ENCODE results near the gene ACTN4.

Gene ACTN4

DNA sequence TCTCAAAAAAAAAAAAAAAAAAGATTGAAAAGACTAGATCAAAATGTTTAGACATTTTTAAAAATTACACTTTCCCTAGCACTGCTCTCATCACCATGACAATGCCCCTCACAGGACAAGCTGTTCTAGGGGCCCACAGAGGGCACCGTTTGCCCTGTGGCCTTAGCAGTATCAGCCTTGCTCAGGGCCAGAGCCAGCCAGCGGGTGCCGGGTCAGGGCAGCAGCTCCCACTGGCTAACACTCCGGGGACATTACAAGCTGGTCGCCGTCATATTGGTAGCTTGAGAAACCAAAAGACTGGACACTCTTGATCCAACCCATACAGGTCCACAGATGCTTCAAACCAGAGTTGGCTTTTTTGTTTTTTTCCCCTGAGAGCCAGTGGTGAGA lies 78.8 kb downstream of the ACTN4 start:
- DNase-seq = no peak

DNA sequence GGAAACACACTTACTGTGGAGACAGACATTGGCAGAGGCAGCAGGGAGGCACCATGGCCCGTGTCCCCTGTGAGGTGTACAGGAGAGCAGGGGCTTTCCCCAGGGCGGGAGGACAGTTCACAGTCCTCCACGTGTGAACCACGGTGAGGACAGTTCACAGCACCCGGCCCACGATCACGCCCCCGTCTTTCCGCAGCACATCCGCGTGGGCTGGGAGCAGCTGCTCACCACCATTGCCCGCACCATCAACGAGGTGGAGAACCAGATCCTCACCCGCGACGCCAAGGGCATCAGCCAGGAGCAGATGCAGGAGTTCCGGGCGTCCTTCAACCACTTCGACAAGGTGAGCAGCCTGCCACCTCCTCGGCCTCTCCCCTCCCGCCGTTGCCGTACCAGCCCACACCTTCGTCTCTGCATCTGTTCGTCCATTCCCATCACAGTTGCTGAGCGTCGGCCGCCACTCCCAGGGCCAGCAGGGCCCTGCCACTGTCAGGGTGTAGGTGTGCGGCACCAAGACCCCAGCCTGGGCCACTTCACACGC lies 79.4 kb downstream of the ACTN4 start:
- no peak for DNase-seq

DNA sequence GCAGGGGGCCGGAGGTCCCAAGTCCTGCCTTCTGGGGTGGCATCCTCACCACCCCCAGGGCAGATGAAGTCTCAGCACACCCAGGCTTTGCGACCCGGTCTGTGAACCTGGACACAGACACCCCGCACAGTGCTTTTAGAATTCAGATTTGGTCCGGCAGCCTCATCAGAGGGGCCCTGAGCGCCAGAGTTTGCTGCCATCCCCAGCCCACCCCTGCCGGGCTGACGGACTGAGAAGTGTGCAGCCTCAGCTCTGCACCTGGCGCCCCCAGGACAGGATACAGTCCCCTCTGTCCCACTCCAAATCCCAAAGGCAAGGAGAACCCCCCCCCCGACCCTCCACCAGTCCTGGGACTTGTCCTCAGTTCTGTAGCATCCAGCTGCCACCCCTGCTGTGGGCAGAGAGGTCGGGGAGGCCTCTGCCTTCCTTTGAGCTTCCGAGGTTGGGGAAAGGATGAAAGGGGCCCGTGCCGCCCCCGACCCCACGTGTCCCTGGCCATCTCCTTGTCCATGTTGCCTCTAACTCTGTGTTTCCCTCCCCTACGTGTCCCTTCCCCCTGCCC lies 79.9 kb downstream of the ACTN4 start:
- DNase-seq = no peak

DNA sequence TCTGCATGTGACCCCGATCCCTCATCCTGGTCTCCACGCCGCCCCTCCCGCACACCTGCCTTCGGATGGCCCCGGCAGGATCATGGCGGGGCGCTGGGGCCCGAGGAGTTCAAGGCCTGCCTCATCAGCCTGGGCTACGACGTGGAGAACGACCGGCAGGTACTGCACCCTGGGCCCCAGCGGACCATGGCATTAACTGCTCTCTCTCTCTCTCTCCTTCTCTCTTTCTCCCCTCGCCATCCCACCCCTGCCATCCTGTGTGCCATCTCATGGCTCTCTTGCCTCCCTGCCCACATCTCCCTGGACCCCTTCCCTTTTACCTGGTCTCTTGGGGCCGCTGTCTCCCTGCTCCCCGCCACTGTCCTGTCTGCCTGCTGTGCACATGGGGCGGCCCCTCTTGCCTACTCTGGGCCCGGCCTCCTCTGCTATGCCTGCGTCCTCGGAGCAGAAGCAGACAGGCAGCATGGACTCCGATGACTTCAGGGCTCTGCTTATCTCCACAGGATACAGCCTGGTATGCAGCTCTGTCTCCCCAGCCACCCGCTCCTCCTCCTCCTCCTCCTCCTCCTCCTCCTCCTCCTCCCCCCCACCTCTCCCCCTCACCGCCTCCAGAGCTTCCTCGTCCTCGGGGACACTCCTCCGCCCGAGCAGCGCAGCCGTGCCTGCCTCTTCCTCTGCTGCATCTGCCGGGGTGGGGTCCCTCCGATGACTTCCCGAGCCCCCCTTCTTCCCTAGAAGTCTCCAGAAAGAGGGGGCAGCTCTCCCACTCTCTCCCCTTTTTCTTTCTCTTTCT lies 80.6 kb downstream of the ACTN4 start:
- no peak for DNase-seq

DNA sequence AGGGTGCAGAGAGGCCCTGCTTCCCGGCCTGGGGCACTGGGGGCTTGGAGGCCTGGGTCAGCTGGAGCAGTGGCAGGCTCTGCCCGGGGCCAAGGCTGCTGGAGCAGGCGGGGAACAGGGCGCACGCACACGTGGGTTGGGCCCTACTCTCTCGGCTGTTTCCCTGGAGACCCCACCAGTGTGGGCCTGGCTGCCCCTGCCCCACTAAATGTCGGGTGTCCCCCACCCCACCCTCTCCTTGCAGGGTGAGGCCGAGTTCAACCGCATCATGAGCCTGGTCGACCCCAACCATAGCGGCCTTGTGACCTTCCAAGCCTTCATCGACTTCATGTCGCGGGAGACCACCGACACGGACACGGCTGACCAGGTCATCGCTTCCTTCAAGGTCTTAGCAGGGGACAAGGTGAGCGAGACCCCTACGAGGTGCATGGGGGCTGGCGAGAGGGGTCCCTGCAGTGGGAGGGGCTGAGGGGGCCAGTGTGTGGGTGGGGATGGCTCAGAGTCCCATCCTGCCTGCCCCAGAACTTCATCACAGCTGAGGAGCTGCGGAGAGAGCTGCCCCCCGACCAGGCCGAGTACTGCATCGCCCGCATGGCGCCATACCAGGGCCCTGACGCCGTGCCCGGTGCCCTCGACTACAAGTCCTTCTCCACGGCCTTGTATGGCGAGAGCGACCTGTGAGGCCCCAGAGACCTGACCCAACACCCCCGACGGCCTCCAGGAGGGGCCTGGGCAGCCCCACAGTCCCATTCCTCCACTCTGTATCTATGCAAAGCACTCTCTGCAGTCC lies 81.5 kb downstream of the ACTN4 start:
- no peak for DNase-seq

DNA sequence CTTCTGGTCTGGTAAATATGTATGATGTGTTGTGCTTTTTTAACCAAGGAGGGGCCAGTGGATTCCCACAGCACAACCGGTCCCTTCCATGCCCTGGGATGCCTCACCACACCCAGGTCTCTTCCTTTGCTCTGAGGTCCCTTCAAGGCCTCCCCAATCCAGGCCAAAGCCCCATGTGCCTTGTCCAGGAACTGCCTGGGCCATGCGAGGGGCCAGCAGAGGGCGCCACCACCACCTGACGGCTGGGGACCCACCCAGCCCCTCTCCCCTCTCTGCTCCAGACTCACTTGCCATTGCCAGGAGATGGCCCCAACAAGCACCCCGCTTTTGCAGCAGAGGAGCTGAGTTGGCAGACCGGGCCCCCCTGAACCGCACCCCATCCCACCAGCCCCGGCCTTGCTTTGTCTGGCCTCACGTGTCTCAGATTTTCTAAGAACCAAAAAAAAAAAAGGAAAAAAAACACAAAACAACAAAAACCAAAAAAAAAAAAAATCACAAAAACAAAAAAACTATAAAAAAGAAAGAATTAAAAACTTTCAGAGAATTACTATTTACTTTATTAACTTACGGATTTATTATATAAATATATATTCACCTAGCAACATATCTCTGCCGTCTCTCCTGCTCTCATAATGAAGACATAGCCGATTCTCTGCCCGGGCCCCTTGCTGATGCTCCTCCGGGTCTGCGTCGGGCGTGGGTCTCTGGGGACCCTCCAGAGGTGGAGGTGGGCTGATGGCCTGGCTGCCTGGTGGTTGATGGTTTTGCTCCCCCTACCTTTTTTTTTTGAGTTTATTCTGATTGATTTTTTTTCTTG lies 82.4 kb downstream of the ACTN4 start:
- peak in 7 of 14 donors; percentile 11 to 36 (median 29) for DNase-seq

DNA sequence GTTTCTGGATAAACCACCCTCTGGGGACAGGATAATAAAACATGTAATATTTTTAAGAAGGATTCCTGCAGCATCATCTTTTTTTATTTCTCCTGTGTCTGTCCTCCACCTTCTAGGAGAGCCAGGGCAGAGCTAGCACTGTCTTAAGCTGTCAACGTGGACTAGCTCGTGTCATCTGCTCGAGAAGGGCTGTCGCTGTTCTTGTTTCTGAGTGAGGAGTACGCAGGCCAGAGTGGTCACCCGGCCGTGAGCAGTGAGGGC lies 83.0 kb downstream of the ACTN4 start:
- DNase-seq = no peak

DNA sequence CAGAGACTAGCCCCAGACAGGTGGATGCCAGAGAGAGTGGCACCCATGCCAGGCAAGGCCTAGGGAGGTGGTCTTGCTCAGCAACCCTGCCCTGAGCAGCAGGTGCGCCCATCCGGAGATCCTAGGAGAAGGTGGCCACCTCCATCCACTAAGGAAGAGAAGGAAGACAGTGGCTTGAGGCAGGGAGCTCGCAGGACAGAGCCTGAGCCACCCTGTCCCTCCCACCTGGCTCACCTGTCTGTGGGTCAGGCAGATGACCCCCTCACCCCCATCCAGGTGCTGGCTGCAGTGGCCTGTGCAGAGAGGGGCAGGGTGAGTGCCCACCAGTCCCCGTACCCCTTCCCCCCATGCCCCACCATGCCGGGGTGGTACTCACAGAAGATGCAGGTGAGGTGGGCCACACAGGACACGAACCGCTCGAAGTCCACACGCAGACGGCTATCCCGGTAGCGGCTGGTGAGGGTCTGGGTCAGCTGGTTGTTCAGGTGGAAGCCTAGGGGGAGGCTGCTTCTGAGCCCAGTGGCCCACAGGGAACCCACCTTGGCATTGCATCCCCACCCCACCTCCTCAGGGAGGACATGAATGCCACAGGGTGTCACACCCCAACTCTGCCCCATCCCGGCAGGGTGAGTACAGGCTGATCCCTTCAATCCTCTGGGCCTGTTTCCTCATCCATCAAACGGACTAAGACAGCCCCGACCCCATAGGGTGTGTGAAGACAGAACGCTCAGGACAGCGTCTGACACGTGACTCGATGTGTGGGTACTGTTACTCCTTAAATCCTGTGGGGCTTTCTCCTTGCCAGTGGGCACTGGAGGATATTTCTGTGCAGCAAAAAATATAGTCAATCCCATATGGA lies 83.5 kb downstream of the ACTN4 start:
- DNase-seq = no peak

DNA sequence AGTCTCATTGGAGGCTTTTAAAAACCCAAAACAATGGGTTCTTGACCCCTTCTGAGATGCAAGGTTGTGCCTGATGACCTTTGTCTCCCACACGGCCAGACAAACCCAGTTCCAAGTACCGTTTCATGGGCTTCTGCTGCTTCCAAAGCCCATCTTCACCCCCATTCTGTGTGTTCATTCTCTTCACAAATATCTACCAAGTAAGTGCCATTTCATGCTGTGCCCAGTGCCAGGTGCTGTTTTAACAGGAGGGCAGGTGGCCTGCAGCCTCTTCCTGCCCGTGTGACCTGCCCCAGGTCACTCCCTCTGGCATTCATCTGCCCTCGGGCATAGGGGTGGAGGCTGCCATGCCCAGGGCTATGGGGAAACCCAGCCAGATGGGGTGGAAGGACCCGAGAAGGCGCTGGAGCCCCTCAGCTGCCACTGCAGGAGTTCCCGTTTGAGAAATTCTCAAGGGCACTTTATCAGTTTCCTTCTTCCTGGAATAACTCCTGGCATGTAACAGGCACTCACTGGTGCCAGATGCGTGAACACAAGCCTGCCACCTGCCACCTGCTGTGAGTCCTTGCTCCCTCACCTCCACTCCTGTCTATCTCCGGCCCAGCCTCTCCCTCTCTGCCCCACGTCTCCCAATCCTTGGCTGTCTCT lies 84.3 kb downstream of the ACTN4 start:
- DNase-seq = no peak

DNA sequence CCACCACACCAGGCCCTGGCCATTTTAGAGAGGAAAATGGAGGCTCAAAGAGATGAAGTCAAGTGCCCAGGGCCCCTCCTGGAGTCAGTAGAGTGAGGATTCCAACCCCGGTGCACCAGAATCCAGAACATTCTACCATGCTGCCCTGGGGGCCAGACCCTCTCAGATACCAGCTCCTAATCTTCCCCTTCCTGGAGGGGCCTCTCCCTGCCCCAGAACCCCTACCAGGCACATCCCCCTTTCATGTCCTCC lies 85.7 kb downstream of the ACTN4 start:
- no peak for DNase-seq

DNA sequence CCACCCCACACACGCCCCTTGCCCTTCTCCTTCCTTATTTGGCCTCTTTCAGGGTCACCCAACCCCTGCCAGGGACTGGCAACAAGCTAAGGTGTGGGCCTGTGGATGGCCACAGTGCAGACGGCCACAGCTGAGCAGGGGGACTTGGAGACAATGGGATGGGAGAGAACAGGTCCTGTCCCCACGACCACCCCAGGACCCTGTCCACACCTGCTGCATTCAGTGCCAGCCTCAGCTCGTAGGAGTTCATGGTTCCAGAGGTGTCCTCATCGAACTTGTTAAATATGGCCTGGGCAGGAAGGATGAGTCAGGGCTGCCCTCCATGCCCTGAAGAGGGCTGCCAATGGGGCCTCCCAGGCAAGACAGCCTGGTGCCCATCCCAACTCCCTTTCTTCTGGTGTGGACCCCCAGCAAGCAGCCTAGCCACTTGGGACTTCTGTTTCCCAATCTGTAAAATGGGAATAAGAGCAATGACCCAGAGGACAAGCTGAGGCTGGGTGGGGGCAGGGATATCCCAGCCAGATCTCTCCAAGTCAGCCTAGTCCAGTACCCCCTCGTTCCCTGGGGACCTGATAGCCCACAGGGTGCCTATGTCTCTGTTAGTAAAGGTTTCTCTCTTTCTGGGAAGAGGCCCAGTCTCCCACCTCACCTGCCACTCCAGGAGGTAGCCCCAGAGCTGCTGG lies 86.2 kb downstream of the ACTN4 start:
- DNase-seq = no peak

DNA sequence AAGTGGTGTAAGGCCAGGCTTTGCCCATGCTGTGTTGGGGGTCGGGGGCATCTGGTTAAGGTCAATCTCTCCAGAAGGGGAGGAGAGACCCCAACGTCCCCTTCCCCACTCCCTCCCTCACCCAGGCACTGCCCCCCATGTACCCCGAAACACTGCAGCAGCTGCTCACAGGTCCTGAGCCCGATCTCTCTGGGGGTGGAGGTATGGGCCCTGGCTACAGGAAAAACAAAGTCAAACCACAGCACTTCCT lies 86.7 kb downstream of the ACTN4 start:
- DNase-seq = no peak

DNA sequence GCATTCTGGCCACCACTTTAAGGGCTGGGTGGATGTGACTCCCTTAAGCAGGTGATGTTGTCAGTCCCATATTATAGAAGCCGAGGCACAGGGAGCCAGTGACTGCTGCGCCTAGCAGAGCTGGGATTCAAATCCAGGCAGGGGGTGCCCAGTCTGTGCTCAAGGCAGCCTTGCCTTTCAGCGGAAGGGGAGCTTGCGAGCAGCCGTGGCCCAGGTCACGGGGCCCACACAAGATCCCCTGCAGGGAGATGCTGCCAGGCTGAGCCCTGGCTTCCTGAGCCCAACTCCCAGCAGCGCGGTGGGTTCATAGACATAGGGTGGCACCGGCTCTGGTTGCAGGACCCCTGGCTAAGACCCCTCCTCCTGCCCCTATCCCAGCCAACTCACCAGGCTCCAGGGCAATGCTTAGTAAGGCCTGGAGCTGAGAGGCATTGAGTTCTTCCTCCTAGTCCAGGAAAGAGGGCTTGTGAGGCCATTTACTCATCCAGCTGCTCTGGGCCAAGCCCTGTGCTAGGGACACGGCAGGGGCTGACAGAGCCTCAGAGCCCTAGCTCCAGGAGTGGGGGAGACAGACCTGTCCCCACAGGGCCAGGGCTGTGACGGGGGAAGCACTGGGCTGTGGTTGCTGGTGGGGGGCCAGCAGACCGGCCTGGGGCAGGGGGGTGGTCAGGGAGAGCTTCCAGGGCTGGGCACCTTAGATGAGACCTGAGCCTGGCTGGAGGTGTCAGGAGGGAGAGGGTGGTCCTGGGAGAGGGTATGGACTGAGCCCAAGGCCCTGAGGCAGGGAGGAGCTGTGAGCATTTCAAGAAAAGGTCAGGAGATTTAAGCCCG lies 87.2 kb downstream of the ACTN4 start:
- no peak for DNase-seq

DNA sequence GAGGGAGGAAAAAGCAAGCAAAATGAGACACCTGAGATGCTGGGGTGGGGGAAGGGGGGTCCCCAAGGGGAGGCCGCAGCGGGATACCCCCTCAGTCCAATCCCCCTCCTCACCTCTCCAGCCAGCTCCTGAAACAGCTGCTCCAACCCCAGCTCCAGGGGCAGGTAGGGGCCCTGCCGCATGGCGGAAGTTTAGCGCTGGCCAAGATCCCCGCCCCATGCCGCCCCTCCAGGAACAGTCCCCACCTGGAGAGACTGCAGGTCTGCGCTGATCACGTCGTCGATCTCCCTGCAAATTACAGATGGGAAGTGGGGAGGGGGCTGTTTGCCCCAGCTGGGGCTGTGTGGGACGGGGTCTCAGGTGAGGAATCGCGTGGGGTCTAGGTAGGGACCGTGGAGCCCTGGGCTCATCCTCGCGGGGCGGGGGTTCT lies 87.8 kb downstream of the ACTN4 start:
- no peak for DNase-seq

DNA sequence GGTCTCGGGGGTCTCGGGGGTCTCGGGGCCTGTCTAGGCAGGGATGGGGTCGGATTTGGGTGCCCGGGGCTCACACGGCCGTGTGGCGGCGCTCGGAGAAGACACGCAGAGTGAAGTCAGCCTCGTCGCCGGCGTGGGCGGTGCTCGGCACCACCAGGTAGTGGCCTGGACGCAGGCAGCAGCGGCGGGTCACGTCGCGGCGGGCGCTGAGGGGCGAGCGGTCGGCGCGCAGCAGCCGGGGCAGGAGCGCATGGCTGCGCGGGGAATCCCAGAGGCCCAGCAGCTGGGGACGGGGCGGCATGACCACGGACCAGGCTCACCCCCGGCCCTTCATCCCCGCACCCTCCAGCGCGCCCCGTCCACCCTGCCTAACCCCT lies 88.6 kb downstream of the ACTN4 start:
- DNase-seq = no peak

DNA sequence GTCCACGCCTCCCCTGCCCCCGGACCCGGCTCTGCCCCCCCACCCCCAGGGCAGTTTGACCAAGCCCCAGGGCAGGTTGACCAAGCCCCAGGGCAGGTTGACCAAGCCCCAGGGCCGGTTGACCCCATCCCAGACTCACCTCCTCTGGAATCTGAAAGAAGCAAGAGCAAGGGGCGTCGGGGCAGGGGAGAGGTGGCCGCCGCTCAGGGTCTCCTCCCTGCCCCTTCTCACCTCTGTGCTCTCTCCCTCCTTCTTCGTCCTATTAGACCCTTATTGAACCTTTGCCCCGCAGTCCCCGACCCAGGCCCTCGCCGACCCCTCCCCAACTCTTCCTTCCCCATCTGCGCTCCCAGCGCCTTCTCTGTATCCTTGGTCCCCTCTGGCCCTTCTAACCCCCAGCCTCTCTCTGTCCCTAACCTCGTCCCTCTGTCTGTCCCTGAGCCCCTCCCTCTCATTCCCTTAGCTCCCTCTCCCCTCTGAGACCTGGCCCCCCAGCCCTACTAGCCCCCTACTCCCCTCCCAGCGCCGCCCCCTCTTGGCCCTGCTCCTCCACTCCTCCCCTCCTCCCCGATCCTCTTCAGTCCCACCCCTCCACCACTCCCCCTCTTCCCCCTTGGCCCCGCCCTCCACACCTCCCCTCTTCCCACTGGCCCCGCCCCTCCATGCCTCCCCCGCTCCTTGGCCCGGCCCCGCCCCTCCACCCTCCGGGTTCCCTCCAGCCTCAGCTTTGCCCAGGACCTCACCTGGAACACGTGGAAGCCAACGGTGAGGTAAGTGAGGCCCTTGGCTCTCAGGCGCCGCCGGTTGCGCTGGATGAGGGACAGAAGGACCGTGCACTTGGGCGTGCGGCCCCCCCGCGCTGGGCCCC lies 89.2 kb downstream of the ACTN4 start:
- DNase-seq = no peak

DNA sequence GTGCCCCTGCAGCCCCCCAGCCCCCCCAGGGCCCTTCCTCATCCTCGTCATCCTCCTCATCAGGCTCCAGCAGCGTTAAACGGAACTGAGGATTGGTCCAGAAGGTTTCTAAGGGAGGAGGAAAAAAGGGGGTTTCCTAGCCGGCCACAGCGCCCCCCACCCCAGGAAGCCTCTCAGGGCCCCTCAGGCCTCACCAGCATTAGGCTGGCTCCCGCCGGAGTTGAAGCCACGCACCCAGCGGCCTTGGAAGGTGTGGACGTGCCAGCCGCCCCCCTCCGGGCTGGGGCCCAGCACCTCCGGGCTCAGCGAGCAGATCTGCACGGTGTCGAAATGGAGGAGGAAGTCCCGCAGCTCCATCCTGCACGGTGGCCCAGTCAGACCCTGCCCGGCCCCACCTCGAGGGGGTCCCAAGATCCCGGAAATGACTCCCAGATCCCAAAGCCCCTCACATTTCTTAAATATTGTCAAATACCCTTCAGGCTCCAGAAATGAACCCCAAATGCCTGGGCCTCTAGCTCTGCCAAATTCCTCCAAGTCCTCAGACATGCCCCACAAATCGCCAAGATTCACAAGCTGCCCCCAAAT lies 89.9 kb downstream of the ACTN4 start:
- DNase-seq = no peak

DNA sequence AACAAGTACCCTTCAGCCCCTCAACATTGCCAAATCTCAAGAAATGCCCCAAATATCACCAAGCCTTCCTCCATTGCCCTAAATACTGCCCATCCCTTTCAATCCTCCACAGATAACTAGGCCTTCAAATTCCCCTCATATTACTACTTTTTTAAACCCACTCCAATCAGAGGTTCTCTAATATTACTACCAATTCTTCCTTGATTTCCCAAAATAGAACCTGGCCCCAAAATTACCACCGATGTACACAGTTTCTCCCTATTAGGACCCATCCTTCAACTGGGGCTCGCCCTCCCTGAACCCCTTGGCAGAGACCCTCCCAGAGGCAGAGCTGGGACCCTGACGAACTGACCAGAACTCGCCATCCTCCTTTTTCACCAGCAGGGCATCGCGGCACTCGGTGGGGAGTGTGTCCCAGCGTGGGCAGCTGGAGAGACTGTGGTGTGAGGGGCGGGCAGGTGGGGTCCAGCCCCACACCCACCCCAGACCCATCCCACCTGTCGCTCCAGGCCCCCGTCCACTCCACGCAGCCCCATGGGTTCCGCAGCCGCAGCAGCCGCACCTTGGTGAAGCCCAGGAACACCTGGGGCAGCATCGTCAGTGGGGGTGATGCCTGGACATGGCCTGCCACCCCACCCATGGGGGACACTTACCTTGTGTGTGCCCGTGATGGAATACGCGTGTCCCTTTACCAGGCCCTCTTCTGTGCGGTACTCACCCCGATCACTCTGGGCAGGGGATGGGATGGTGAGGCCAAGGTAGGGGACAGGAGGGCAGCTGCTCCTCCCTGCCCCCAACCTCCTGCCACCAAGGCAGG lies 90.7 kb downstream of the ACTN4 start:
- no peak for DNase-seq

Measured in C1 segment of cervical spinal cord (tissue), 14 donors.